GM12873 (cell line): ENCODE data around the gene MYADML2.

ENCODE experiments used
- CTCF ChIP-seq: IDR thresholded peaks from 2 replicates; pipeline ENCODE4 v1.5.1; 2012; ENCODE audit warnings: low read depth, mild to moderate bottlenecking, moderate library complexity, low read length, control low read depth; ENCODE audit not compliant: insufficient read depth; ENCODE audit errors: missing control alignments

The MYADML2 gene

GRCh38 chr17:81940538-81941483 is 6.2 kb downstream of the MYADML2 start:
- TF ChIP-seq CTCF, result no peak

- no peak for TF ChIP-seq CTCF
These were observed 7.1 kb downstream of the MYADML2 start for GRCh38 chr17:81939881-81940385.

GRCh38 chr17:81939218-81939617 is 7.8 kb downstream of the MYADML2 start:
- no peak for TF ChIP-seq CTCF

GRCh38 chr17:81935709-81936084 is 11.3 kb downstream of the MYADML2 start:
- no peak for TF ChIP-seq CTCF

- TF ChIP-seq CTCF, result no peak
These were observed 12.0 kb downstream of the MYADML2 start for GRCh38 chr17:81934850-81935708.

GRCh38 chr17:81934098-81934757 is 12.8 kb downstream of the MYADML2 start:
- TF ChIP-seq CTCF, result no peak

GRCh38 chr17:81933178-81933699 is 13.8 kb downstream of the MYADML2 start:
- no peak for TF ChIP-seq CTCF
